Nephron (organoid): ENCODE measurements around the gene SENP6.
"Not testable (repeated sequence)": the region's sequence is repeated elsewhere in the genome, so short reads cannot be mapped to it uniquely, and the experiment has no call there.

Experiments used
- H3K27ac Mint-ChIP-seq, 3 experiments: 2 replicates each; pipeline ENCODE4 v1.8.0; 2020; ENCODE audit warnings: mixed read lengths in 3 of 3, mild to moderate bottlenecking in 2 of 3, moderate library complexity in 1 of 3
- H3K27me3 Mint-ChIP-seq: 2 replicates; pipeline ENCODE4 v1.8.0; 2021; ENCODE audit warnings: low read depth, mild to moderate bottlenecking, moderate library complexity, mixed read lengths
- H3K36me3 Mint-ChIP-seq: 2 replicates; pipeline ENCODE4 v1.8.0; 2020; ENCODE audit warnings: low read depth, mixed read lengths
- H3K4me1 Mint-ChIP-seq: 2 replicates; pipeline ENCODE4 v1.8.0; 2020; ENCODE audit warnings: mixed read lengths
- H3K4me3 Mint-ChIP-seq, 3 experiments: 2 replicates each; pipeline ENCODE4 v1.8.0; 2020; ENCODE audit warnings: mild to moderate bottlenecking in 3 of 3, mixed read lengths in 3 of 3, moderate library complexity in 2 of 3
- H3K9me3 Mint-ChIP-seq: 2 replicates; pipeline ENCODE4 v1.8.0; 2020; ENCODE audit warnings: mixed read lengths
- CTCF ChIP-seq, 3 experiments: fragments of 200-600 bp; sonication (generic); IDR thresholded peaks; one replicate each; pipeline ENCODE4 v1.5.0; 2021; ENCODE audit warnings: antibody characterized with exemption in 3 of 3; ENCODE audit not compliant: unreplicated experiment in 3 of 3

SENP6 gene

DNA sequence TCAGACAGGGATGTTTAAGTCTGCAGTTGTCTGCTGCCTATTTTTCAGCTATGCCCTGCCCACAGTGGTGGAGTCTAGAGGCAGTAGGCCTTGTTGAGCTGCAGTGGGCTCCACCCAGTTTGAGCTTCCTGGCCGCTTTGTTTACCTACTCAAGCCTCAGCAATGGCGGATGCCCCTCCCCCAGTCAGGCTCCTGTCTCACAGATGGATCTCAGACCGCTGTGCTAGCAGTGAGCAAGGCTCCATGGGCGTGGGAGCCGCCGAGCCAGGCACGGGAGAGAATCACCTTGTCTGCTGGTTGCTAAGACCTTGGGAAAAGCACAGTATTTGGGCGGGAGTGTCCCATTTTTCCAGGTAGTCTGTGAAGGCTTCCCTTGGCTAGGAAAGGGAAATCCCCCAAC lies 86.3 kb downstream of the SENP6 start:
- H3K4me3 Mint-ChIP-seq, H3K4me1 Mint-ChIP-seq, H3K27me3 Mint-ChIP-seq, H3K27ac Mint-ChIP-seq: not testable (repeated sequence)
- H3K9me3 Mint-ChIP-seq = peaks cover 21% of the 10 kb centered on the region
- peaks cover 86% of the 10 kb centered on the region for H3K36me3 Mint-ChIP-seq

GRCh38 chr6:75689576-75689975 lies 87.9 kb downstream of the SENP6 start:
- Mint-ChIP-seq H3K4me3 (no peak overlapping the region), H3K27me3 (peaks cover 3% of the 10 kb centered on the region), H3K9me3 (peaks cover 7% of the 10 kb centered on the region), H3K27ac (no peak overlapping the region), H3K36me3 (peaks cover 77% of the 10 kb centered on the region), H3K4me1 (no peaks in the 10 kb centered on the region)
- TF ChIP-seq CTCF (IDR thresholded peaks at IDR 0.05; ENCODE audit: unreplicated experiment in 3 of 3) = no peak

- Mint-ChIP-seq H3K36me3 (peaks cover 69% of the 10 kb centered on the region), H3K4me3 (no peak overlapping the region), H3K27me3 (peaks cover 3% of the 10 kb centered on the region), H3K9me3 (peaks cover 2% of the 10 kb centered on the region), H3K4me1 (no peaks in the 10 kb centered on the region), H3K27ac (no peak overlapping the region)
- TF ChIP-seq CTCF (IDR thresholded peaks at IDR 0.05; ENCODE audit: unreplicated experiment in 3 of 3) = no peak
Observed at GRCh38 chr6:75691012-75691411, 89.3 kb downstream of the SENP6 start.

- no peaks in the 10 kb centered on the region for H3K4me1 Mint-ChIP-seq
- no peaks in the 10 kb centered on the region for H3K27me3 Mint-ChIP-seq
- peaks cover 66% of the 10 kb centered on the region for H3K36me3 Mint-ChIP-seq
- no peak overlapping the region for H3K4me3 Mint-ChIP-seq
- no peaks in the 10 kb centered on the region for H3K9me3 Mint-ChIP-seq
- no peak overlapping the region for H3K27ac Mint-ChIP-seq
- no peak for TF ChIP-seq CTCF (IDR thresholded peaks at IDR 0.05; ENCODE audit: unreplicated experiment in 3 of 3)
Observed at GRCh38 chr6:75693534-75693933, 91.9 kb downstream of the SENP6 start.

DNA sequence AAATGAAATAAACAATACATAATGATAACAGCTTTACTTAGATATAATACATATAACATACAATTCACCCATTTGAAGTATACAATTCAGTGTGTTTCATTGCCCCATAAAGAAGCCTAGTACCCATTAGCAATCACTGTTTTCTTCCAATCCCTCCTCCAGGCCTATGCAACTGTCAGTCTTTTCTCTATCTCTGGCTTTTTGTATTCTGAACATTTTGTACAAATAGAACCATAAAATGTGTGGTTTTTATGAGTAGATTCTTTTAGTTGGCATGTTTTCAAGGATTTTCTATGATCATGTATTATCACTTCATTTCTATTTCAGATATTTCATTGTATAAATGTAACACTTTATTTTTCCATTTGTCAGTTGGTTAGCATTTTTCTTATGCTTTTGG lies 92.7 kb downstream of the SENP6 start:
- no peak overlapping the region for H3K27ac Mint-ChIP-seq
- H3K27me3 Mint-ChIP-seq = no peaks in the 10 kb centered on the region
- H3K4me1 Mint-ChIP-seq = no peaks in the 10 kb centered on the region
- H3K9me3 Mint-ChIP-seq = no peaks in the 10 kb centered on the region
- no peak for TF ChIP-seq CTCF (IDR thresholded peaks at IDR 0.05; ENCODE audit: unreplicated experiment in 3 of 3)
- H3K36me3 Mint-ChIP-seq = peaks cover 60% of the 10 kb centered on the region
- H3K4me3 Mint-ChIP-seq = no peak overlapping the region

- H3K27ac Mint-ChIP-seq, H3K27me3 Mint-ChIP-seq, H3K9me3 Mint-ChIP-seq, H3K4me3 Mint-ChIP-seq, H3K4me1 Mint-ChIP-seq: not testable (repeated sequence)
- peaks cover 75% of the 10 kb centered on the region for H3K36me3 Mint-ChIP-seq
Observed at GRCh38 chr6:75708334-75708733, 106.7 kb downstream of the SENP6 start.

- Mint-ChIP-seq H3K27ac (no peak overlapping the region), H3K27me3 (no peaks in the 10 kb centered on the region), H3K4me1 (no peaks in the 10 kb centered on the region), H3K36me3 (peaks cover 71% of the 10 kb centered on the region), H3K9me3 (no peaks in the 10 kb centered on the region), H3K4me3 (no peak overlapping the region)
- TF ChIP-seq CTCF (IDR thresholded peaks at IDR 0.05; ENCODE audit: unreplicated experiment in 3 of 3) = no peak
Observed at GRCh38 chr6:75711173-75711572, 109.5 kb downstream of the SENP6 start.
